DOHH2 (cell line): ENCODE measurements around the gene FAM168B.

Experiments used
- H3F3A ChIP-seq: fragments of 200-600 bp; sonication (generic), shearing (Covaris generic); 2 replicates; pipeline ENCODE4 v1.6.0; 2016; ENCODE audit warnings: antibody characterized with exemption, mild to moderate bottlenecking; ENCODE audit not compliant: control insufficient read depth, insufficient read depth
- H3K27ac ChIP-seq: fragments of 200-600 bp; sonication (generic); 2 replicates; pipeline ENCODE4 v1.5.1; 2014; ENCODE audit warnings: low read depth, mild to moderate bottlenecking, low read length, moderate library complexity
- H3K27me3 ChIP-seq: fragments of 200-600 bp; sonication (generic); 2 replicates; pipeline ENCODE4 v1.6.1; 2014; ENCODE audit warnings: mild to moderate bottlenecking, low read length, mixed read lengths; ENCODE audit not compliant: control insufficient read depth
- H3K36me3 ChIP-seq: fragments of 200-600 bp; sonication (generic); 2 replicates; pipeline ENCODE4 v1.6.1; 2014; ENCODE audit warnings: mild to moderate bottlenecking, low read length, moderate library complexity, mixed read lengths; ENCODE audit not compliant: control insufficient read depth
- H3K4me1 ChIP-seq: fragments of 200-600 bp; sonication (generic); 2 replicates; pipeline ENCODE4 v1.6.1; 2014; ENCODE audit warnings: mild to moderate bottlenecking, low read length, mixed read lengths; ENCODE audit not compliant: control insufficient read depth
- H3K4me2 ChIP-seq: fragments of 200-600 bp; sonication (generic); 2 replicates; pipeline ENCODE4 v1.6.0; 2014; ENCODE audit warnings: mild to moderate bottlenecking, low read length, moderate library complexity
- H3K4me3 ChIP-seq: fragments of 200-600 bp; sonication (generic); 2 replicates; pipeline ENCODE4 v1.5.1; 2014; ENCODE audit warnings: mild to moderate bottlenecking, low read length, mixed read lengths
- H3K79me2 ChIP-seq: fragments of 200-600 bp; sonication (generic); 2 replicates; pipeline ENCODE4 v1.6.1; 2014; ENCODE audit warnings: mild to moderate bottlenecking, low read length, mixed read lengths; ENCODE audit not compliant: control insufficient read depth
- H3K9me2 ChIP-seq: fragments of 200-600 bp; sonication (generic); replicated peaks from 2 replicates; pipeline ENCODE4 v1.6.1; 2014; ENCODE audit warnings: mild to moderate bottlenecking, low read length, mixed read lengths; ENCODE audit not compliant: control insufficient read depth
- H3K9me3 ChIP-seq: fragments of 200-600 bp; sonication (generic); 2 replicates; pipeline ENCODE4 v1.6.1; 2014; ENCODE audit warnings: antibody characterized with exemption, low read length, mixed read lengths; ENCODE audit not compliant: control insufficient read depth, insufficient read depth
- H4K20me1 ChIP-seq: fragments of 200-600 bp; sonication (generic); 2 replicates; pipeline ENCODE4 v1.6.0; 2014; ENCODE audit warnings: low read depth, mild to moderate bottlenecking, antibody characterized with exemption, low read length, moderate library complexity; ENCODE audit not compliant: control insufficient read depth, insufficient read depth
- CTCF ChIP-seq: fragments of 200-600 bp; sonication (generic); IDR thresholded peaks from one replicate; pipeline ENCODE4 v1.5.1; 2014; ENCODE audit warnings: antibody characterized with exemption, mild to moderate bottlenecking, low read depth, low read length; ENCODE audit not compliant: poor library complexity, severe bottlenecking
- EZH2phosphoT487 ChIP-seq: fragments of 200-600 bp; sonication (generic); IDR thresholded peaks from 2 replicates; pipeline ENCODE4 v1.6.1; 2017; ENCODE audit warnings: borderline replicate concordance, mild to moderate bottlenecking, antibody characterized with exemption, low read length, moderate library complexity, mixed read lengths

The FAM168B gene

GRCh38 chr2:131044075-131044756 is 49.0 kb downstream of the FAM168B start:
- peaks cover 22% of the 10 kb centered on the region for H3K36me3 ChIP-seq
- TF ChIP-seq CTCF = no peak
- TF ChIP-seq EZH2phosphoT487 = no peak
- H3K27me3 ChIP-seq = no peaks in the 10 kb centered on the region
- H3K4me1 ChIP-seq = peaks cover 4% of the 10 kb centered on the region
- H3K27ac ChIP-seq = no peak overlapping the region
- H3K79me2 ChIP-seq = no peaks in the 10 kb centered on the region
- H3K4me2 ChIP-seq = no peak overlapping the region
- H3K9me2 ChIP-seq = no peaks in the 10 kb centered on the region
- H3K4me3 ChIP-seq = no peak overlapping the region
- peaks cover 4% of the 10 kb centered on the region; the same call in 1 of the 2 replicates for H3F3A ChIP-seq
- H3K9me3 ChIP-seq = no peaks in the 10 kb centered on the region
- H4K20me1 ChIP-seq = no peaks in the 10 kb centered on the region

- no peaks in the 10 kb centered on the region for H3K27me3 ChIP-seq
- no peak overlapping the region for H3K4me3 ChIP-seq
- no peak overlapping the region for H3K4me2 ChIP-seq
- TF ChIP-seq CTCF (no peak), EZH2phosphoT487 (no peak)
- H3K36me3 ChIP-seq = peaks cover 14% of the 10 kb centered on the region
- H3K79me2 ChIP-seq = no peaks in the 10 kb centered on the region
- no peaks in the 10 kb centered on the region for H4K20me1 ChIP-seq
- peaks cover 4% of the 10 kb centered on the region; the same call in 1 of the 2 replicates for H3F3A ChIP-seq
- no peak overlapping the region for H3K27ac ChIP-seq
- no peaks in the 10 kb centered on the region for H3K9me3 ChIP-seq
- H3K4me1 ChIP-seq = no peaks in the 10 kb centered on the region
- H3K9me2 ChIP-seq = no peaks in the 10 kb centered on the region
Observed at GRCh38 chr2:131043199-131044074, 49.8 kb downstream of the FAM168B start.

- no peaks in the 10 kb centered on the region for H3K9me3 ChIP-seq
- no peak for TF ChIP-seq EZH2phosphoT487
- no peak for TF ChIP-seq CTCF
- H3F3A ChIP-seq = no peaks in the 10 kb centered on the region
- no peak overlapping the region for H3K4me3 ChIP-seq
- no peak overlapping the region for H3K4me2 ChIP-seq
- no peaks in the 10 kb centered on the region for H4K20me1 ChIP-seq
- no peaks in the 10 kb centered on the region for H3K4me1 ChIP-seq
- H3K36me3 ChIP-seq = peaks cover 7% of the 10 kb centered on the region
- no peak overlapping the region for H3K27ac ChIP-seq
- no peaks in the 10 kb centered on the region for H3K9me2 ChIP-seq
- no peaks in the 10 kb centered on the region for H3K27me3 ChIP-seq
- no peaks in the 10 kb centered on the region for H3K79me2 ChIP-seq
Observed at GRCh38 chr2:131042148-131042775, 51.0 kb downstream of the FAM168B start.
